ENCODE data around the gene ENTREP1. TPM values are rescaled to one million over a fixed set of nuclear protein-coding genes. Genes with fewer than 3 reads are reported as not detected.

The ENTREP1 gene
- total and polyA plus RNA-seq, 2 donors (not counting 1 experiment from before 2014, with no cell fraction given), result not detected

- Histone ChIP-seq H3K4me3 (ENCODE audit: control extremely low read depth in 1 of 5, extremely low read depth in 1 of 5, insufficient read depth in 1 of 5, low read depth in 2 of 5, low read length in 4 of 5) (no peak overlapping the region), H3K9ac (ENCODE audit: low read length) (no peak overlapping the region), H3K4me2 (replicated peaks; ENCODE audit: low read depth, low read length, poor library complexity, severe bottlenecking) (no peak overlapping the region), H4K20me1 (ENCODE audit: control insufficient read depth, insufficient read depth, low read length, poor library complexity, severe bottlenecking) (no peaks in the 10 kb centered on the region), H3K79me2 (ENCODE audit: control insufficient read depth, insufficient read depth, low read length) (no peaks in the 10 kb centered on the region), H3K36me3 (replicated peaks in 1 of 2; ENCODE audit: control extremely low read depth in 1 of 2, control insufficient read depth in 1 of 2, extremely low read depth in 1 of 2, insufficient read depth in 2 of 2, low read length in 1 of 2) (no peaks in the 10 kb centered on the region), H3K9me3 (ENCODE audit: control extremely low read depth in 1 of 3, control insufficient read depth in 2 of 3, insufficient read depth in 1 of 3, low read length in 2 of 3) (no peaks in the 10 kb centered on the region), H3K27ac (ENCODE audit: low read length in 2 of 2) (no peak overlapping the region), H2AFZ (ENCODE audit: insufficient read depth, low read depth, low read length, poor library complexity, severe bottlenecking) (no peak overlapping the region), H3K27me3 (replicated peaks in 1 of 4; ENCODE audit: control extremely low read depth in 1 of 4, control insufficient read depth in 3 of 4, insufficient read depth in 4 of 4, low read length in 3 of 4) (peaks cover 0 to 5% (median under 1%) of the 10 kb centered on the region in 4 experiments), H3K4me1 (ENCODE audit: control insufficient read depth in 2 of 2, insufficient read depth in 2 of 2, low read length in 2 of 2) (no peaks in the 10 kb centered on the region)
- H3K4me3 Mint-ChIP-seq, result no peak overlapping the region
- no peak for DNase-seq
- H3K27me3 Mint-ChIP-seq, result peaks cover 15% of the 10 kb centered on the region
- WGBS (ENCODE audit: insufficient coverage), result no CpG with 5 or more reads among the region's 1 CpG
- H3K4me1 Mint-ChIP-seq, result no peaks in the 10 kb centered on the region
- CTCF ChIA-PET, result no interaction called here
- H3K27ac Mint-ChIP-seq, result no peak overlapping the region
- ATAC-seq (ENCODE audit: low read depth), result no peak
- peaks cover 2% of the 10 kb centered on the region for H3K9me3 Mint-ChIP-seq (ENCODE audit: insufficient read depth)
- TF ChIP-seq CTCF (IDR thresholded peaks at IDR 0.05) (no peak), EZH2 (IDR thresholded peaks at IDR 0.05; ENCODE audit: borderline replicate concordance, insufficient read depth, low read depth, low read length, poor library complexity, severe bottlenecking) (no peak)
- POLR2A ChIA-PET, result no interaction called here
- intact Hi-C loops (cut with micrococcal nuclease), result no loop called here
Observed at GRCh38 chr9:69293156-69293555, 31.9 kb upstream of the ENTREP1 start.

GRCh38 chr9:69295872-69296552 lies 29.0 kb upstream of the ENTREP1 start:
- Histone ChIP-seq H3K9me3 (ENCODE audit: control extremely low read depth in 1 of 3, control insufficient read depth in 2 of 3, insufficient read depth in 1 of 3, low read length in 2 of 3) (no peaks in the 10 kb centered on the region), H4K20me1 (ENCODE audit: control insufficient read depth, insufficient read depth, low read length, poor library complexity, severe bottlenecking) (no peaks in the 10 kb centered on the region), H3K4me2 (replicated peaks; ENCODE audit: low read depth, low read length, poor library complexity, severe bottlenecking) (no peak overlapping the region), H3K36me3 (replicated peaks in 1 of 2; ENCODE audit: control extremely low read depth in 1 of 2, control insufficient read depth in 1 of 2, extremely low read depth in 1 of 2, insufficient read depth in 2 of 2, low read length in 1 of 2) (no peaks in the 10 kb centered on the region), H3K4me3 (ENCODE audit: control extremely low read depth in 1 of 5, extremely low read depth in 1 of 5, insufficient read depth in 1 of 5, low read depth in 2 of 5, low read length in 4 of 5) (no peak overlapping the region), H3K27me3 (replicated peaks in 1 of 4; ENCODE audit: control extremely low read depth in 1 of 4, control insufficient read depth in 3 of 4, insufficient read depth in 4 of 4, low read length in 3 of 4) (no peaks in the 10 kb centered on the region), H3K4me1 (ENCODE audit: control insufficient read depth in 2 of 2, insufficient read depth in 2 of 2, low read length in 2 of 2) (no peaks in the 10 kb centered on the region), H3K9ac (ENCODE audit: low read length) (no peak overlapping the region), H3K79me2 (ENCODE audit: control insufficient read depth, insufficient read depth, low read length) (no peaks in the 10 kb centered on the region), H2AFZ (ENCODE audit: insufficient read depth, low read depth, low read length, poor library complexity, severe bottlenecking) (no peak overlapping the region), H3K27ac (ENCODE audit: low read length in 2 of 2) (no peak overlapping the region)
- TF ChIP-seq EZH2 (IDR thresholded peaks at IDR 0.05; ENCODE audit: borderline replicate concordance, insufficient read depth, low read depth, low read length, poor library complexity, severe bottlenecking), result no peak
- TF ChIP-seq CTCF (IDR thresholded peaks at IDR 0.05), result no peak
- no peaks in the 10 kb centered on the region for H3K4me1 Mint-ChIP-seq
- H3K4me3 Mint-ChIP-seq, result no peak overlapping the region
- peaks cover 2% of the 10 kb centered on the region for H3K9me3 Mint-ChIP-seq (ENCODE audit: insufficient read depth)
- H3K27ac Mint-ChIP-seq, result no peak overlapping the region
- DNase-seq (no peak), ATAC-seq (ENCODE audit: low read depth) (no peak)
- CTCF ChIA-PET, result no interaction called here
- intact Hi-C loops (cut with micrococcal nuclease), result no loop called here
- peaks cover 14% of the 10 kb centered on the region for H3K27me3 Mint-ChIP-seq
- POLR2A ChIA-PET, result no interaction called here
- WGBS (ENCODE audit: insufficient coverage), result 85% methylated on average over 8 of the region's 9 CpGs
